GM19328 (cell line): ENCODE data around the gene TENM4.

Experiments
- ATAC-seq: cut with Tn5 transposase; IDR thresholded peaks from one replicate; pipeline ENCODE4 v1.9.1; 2021; ENCODE audit warnings: mild to moderate bottlenecking, moderate library complexity; ENCODE audit not compliant: unreplicated experiment

The TENM4 gene

DNA sequence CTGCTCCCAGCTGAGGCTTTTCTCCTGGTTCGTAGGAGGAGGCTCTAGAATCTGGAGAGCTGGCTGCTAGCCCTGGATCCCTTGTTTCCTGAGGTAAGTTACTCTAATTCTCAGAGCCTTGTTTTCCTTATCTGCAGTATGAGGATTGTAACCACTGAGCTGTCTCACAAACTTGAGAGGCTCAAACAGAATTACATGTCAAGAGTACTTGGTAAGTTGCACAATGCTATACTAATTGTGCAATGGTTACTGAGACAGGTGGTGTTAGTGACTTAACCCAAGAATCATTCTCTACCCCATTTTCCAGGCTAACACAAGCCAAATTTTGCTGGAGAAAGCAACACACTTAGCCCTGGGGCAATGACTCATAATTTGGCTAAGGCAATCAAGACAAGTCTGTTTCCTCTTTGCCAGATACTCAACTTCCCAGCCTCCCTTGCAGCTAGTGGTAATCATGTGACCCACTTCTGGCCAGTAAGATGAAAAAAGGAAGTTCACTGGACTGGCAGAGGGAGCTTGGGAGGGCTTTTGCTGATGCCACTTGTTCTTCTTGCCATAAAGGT is 348.0 kb downstream of the TENM4 start:
- no peak for ATAC-seq

DNA sequence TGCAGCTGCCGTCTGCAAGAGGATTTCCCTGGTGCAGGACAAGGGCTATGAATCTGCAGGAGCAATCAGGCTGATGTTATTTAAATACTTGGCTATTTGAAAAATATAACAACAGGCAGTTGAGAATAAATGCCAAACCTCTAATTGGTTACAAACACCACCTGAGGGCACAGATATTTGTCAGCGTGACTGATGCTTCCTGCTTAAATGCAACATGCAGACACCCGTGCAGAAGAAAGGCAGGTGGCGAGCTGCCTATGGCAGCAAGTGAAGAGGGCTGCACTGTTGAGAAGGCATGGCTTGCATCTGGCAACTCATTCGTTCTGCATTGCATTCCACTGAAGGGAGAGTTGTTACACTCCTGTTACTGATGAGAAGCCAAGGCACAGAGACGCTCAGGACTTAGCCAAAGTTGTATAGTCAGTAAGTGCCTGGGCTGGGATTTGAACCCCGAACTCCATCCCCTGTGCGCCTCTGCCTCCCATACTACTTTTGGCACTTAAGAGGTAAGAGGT is 350.6 kb downstream of the TENM4 start:
- no peak for ATAC-seq

DNA sequence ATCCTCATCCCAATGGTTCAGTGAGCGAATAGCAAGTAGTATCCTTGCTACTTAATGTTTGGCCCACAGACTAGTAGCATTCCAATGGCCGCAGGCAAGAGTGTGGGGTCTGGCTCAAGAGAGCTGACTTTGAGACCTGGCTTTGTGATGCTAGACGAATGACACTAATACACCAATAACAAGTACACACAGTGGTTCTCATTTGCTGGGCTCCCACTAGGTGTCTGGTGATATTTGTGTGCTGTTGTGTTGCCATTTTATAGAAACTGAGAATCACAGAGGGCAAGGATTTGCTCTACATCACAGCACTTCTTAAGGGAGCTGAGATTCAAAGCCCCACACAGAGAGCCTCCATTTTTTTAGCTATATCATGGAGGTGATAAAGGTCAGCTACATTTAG is 351.2 kb downstream of the TENM4 start:
- no peak for ATAC-seq

DNA sequence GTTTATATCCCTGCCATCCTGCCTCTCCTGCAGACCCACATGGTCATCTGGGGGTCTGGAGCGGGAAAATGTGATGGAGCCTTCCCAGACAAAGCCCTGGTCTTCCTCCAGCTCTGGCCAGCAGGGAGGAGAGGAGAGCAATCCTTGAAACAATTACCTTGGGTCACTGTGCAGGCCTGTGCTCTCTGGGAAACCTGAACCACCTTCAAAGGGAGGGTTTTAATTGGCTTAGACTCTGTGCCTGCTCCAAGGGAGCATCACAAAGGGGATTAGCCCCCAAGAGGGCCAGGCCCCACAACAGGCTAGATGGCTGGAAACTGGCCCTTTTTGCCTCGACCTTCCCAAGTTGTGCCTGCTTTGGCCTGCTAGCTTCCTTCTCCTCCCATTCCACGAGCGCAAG is 351.9 kb downstream of the TENM4 start:
- no peak for ATAC-seq

DNA sequence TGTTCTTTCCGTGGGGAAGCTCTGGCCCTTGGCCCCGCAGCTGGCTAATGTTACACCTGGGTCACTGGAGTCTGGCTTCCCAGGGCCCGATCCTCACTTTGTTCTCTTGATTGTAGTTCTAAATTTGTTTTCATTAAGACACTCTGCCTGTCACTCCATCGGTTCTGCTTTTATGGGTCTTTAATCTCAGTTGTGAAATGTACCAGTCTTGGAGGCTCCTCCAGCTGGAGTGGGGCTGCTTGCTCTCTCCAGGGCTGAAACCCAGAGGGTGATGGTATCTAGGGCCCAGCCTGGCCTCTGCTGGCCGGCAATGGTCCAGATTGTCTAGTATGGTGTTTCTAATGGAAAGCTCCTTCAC is 352.9 kb downstream of the TENM4 start:
- no peak for ATAC-seq

DNA sequence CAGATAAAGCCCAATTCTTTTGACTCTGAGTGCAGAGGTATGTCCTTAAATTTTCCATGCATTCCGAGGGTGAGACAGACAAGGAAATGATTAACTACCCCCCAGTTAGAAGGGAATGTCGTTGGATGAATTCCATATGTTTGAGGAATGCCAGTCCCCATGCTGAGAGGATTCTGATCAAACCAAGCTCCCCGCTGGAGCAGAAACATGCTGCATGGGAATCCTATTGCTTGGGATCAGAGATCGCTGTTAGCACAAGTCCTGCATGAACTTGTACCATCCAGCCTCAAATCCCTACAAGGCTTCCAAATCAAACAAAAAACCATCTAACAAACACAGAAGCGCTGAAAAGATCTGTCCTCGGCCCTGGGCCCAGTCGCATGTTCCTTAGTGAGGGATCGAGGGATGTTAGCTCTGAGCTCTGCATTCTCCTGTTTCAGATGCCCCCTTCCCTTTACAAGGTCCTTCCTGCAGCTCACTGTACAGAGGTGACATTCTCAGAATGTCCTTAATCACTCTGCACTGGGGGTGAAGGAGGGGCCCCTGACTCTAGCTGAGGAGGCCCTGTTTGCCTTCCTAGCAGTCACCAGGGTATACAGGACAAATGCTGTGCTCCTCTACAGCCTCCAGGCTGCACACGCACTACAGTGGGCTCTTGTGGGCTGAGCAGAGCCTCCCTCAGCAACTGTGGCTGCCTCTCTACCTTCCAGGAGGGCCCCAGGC is 353.4 kb downstream of the TENM4 start:
- no peak for ATAC-seq

DNA sequence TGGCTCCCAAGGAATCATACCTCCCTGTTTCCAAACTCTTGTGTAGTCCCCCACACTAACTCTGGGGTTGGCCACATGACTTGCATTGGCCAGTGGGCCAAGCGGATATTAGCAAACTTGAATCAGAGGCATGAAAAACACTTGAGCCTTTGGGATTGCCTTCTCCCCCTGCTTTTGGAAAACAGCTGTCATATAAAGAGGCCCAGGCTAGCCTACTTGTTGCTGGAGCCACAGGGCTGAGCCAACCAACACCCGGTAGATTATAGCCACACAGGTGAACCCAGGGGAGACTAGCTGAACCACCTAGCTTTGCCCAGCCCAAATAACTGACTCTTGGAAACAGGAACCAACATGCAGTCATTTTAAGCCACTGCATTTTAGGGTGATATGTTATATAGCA is 354.8 kb downstream of the TENM4 start:
- no peak for ATAC-seq

DNA sequence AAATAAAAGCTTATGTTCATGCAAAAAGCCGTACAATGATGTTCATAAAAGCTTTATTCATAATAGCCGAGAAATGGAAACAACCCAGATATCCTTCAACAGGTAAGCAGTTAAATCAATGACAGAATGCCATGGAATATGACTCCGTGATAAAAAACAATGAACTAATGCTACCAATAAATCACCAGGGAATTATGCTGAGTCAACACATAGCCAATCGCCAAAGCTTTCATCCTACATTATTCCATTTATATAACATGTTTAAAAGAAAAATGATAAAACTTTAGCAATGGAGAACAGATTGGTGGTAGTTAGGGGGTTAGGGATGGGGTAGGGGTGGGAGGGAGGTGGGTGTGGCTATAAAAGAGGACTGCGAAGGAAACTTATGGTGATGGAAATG is 356.4 kb downstream of the TENM4 start:
- ATAC-seq, result no peak

DNA sequence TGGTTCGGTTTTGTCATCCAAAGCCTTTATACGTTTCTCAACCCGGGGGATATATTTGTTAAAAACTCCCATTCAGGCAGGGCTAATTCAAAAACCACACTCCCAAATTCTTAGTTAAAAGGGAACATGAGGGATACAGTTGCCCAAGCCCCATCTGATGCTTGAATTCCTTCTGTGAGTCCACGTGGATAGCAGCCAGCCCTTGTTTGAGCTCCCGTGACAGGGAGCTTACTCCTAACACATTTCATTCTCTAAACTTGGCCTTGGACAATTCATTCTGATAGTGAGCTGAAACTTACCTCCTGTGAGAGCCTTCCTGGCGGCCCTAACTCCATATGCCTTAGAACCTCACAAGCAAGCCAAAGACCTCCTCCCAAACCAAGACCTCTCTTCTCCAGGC is 357.5 kb downstream of the TENM4 start:
- no peak for ATAC-seq

DNA sequence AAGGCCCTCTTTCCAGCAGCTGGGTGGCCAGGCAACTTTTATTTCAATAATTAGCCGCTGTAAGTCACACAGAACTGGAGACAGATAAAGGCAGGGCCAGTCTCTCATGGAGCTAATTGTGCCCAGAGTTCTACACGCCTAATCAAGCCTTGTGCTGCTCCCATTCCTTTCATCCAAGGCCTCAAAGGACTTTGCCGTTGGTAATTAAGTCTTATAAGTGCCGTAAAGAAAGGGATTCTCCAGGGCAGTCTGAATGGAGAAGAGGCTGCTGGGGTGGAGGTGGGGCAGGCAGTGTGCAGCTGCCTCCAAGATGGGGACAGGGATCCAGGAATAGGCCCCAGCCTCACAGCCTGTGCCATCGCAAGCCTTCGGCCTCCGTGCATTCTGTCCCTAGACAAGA is 357.9 kb downstream of the TENM4 start:
- no peak for ATAC-seq

DNA sequence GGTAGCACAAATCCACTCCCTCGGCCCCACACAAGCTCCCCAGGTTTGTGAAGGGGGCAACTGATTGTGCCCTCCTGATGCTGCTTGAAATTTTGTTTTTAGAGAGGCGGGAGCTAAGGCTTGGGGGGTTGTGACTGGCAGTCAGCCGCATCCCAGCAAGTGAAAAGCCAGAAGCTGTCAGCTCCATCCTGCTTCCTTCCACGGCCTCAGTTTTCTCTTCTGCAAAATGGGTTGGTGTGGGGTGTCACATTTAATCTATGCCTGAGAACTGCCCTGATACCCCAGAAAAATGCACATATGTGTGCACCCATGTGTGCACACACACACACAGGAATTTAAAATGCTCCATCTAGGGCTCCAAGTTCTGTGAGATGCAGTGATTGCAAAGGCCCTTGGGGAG is 358.6 kb downstream of the TENM4 start:
- ATAC-seq, result no peak

DNA sequence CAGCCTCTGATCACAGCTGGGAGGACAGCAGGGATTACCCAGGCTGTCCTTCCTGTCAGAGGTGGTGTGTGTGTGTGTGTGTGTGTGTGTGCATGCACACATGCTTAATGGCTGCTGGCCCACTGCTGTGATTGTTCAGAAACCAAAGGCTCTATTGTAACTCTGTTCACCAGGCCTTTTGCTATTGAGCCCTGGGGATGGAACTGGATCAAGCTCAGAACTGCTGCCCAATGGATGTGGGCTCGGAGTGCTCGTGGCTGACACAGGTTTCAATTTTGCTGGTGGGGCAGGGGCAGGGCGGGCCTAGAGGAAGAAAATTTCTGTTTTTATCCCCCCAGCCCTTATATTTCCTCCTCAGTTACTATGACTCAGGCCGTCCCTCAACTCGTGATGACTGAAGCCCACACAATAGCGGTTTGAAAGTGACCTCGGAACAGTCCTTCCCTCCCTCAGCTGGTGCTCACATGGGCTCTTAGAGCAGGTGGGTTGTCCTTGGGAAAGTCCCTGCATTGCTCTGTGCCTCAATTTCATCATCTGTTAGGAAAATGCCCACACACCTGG is 359.3 kb downstream of the TENM4 start:
- no peak for ATAC-seq

DNA sequence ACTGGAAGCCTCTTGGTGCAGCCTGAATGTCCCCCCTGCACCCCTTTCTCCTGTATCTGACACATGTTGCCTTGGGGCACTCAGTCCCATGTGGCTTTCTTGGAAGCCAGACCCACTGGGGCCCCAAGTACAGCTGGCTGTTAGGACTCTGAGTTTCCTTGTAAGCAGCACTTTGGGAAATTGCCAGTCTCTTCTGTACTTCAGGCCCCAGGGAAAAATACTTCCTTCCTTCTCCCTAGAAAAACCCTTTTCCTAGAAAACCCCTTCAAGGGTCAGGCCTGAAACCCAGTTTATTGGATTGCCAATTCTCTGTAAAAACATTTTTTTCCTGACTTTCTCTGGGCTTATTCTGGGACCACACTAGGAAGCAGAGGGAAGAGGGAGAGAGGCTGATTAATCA is 360.3 kb downstream of the TENM4 start:
- no peak for ATAC-seq

DNA sequence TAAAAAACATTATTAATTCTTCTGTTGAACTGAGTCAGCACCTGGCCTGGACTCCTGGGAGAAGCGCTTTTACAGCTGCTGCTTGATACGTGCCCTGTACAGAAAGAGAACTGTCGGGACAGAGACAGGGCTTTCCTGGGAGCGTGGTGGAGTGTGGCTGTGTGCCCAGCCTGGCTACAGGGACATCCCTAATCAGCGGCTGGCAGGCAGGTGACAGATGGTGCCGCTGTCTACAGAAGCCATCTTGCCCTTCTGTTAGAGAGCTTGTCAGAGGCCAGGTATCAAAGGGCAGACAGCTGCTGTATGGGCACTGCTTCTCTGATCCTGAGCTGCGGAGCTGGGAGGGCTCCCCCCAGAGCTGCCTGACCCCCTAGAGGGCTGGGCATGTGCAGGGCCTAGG is 361.8 kb downstream of the TENM4 start:
- no peak for ATAC-seq

DNA sequence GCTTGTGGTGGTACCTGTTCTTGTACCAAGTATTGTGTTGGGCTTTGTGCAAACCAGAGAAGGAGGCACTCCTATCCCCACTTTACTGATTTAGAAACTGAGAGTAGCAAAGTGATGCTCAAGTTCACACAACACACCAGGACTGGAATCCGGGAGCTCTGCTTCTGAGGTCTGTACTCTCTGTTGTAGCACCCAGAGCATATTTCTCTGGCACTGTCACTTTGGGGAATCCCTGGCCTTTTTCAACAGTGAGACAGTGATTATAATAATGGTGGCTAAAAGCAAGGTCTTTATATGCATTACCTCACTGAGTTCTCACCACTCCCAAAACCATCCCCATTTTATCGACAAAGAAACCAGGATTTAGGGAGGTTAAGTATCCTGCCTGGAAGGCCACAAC is 362.4 kb downstream of the TENM4 start:
- no peak for ATAC-seq

DNA sequence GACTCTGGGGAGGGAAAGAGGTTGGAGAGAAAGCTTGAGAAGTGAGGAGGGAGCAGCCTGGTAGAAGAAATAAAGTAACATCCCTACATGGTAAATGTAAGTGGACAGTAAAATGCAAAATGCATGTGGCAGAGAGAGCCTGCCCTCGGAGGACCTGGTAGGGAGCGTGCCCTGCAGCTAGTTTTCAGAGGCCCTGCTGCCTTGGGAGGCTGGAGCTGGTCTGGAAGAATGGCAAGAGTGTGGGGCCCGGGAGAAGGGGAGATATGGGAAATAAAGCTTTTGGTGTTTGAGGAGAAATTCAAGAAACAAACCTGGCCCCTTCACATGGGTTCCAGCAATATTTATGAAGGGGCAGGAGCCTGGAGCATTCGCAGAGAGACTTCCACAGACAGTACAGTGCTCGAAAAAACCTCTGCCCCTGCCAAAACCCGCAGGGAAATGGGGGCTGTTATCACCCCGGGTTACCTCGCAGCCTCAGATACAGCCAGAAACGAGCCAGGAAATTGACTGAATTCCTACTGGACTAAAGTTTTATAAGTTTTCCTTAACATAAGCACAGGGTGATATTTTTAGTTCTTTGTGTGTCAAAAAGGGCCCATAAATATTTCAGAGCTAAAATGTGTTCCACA is 363.0 kb downstream of the TENM4 start:
- ATAC-seq, result no peak

DNA sequence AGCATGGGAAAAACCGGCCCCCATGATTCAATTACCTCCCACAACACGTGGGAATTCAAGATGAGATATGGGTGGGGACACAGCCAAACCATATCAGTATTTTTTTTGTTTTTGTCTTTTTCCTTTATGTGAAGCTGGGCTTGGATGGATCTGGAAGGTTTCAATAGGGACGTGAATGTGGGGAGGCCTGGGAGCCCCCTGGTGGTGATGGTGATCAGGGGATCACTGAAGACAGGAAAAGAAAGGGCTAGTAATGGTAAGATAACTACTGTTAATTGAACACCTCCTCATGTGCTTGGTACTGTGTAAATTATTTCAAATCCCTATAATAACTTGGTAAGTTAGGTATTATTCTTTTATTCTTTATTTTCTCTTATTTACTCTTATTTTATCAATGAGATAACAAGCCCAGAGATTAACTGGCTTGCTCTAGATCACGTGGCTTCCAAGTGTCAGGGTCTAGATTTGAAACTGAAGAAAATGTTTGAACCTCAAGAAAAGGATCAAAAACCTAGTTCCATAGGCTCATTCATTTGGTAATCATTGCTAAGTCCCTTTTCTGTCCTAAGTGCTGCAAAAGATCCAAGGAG is 364.2 kb downstream of the TENM4 start:
- ATAC-seq, result no peak

DNA sequence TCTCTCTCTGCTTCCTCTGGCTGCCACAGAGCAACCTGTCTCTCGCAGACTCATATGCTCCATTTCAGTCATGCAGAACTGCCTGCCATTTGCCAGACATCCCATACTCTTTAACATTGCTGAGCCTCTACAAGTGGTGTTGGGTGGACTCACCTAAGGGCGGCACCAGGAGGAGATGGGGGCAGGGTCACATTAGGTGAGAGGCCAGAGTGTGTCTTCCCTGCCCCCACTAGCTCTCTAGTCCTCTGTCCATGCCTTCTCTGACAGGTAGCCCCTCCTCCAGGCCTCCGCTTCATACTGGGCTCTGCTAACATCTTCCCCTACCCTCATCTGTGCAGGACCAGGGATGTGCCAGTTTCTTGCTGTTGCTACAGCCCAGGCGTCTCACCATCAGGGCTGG is 366.3 kb downstream of the TENM4 start:
- ATAC-seq, result no peak

DNA sequence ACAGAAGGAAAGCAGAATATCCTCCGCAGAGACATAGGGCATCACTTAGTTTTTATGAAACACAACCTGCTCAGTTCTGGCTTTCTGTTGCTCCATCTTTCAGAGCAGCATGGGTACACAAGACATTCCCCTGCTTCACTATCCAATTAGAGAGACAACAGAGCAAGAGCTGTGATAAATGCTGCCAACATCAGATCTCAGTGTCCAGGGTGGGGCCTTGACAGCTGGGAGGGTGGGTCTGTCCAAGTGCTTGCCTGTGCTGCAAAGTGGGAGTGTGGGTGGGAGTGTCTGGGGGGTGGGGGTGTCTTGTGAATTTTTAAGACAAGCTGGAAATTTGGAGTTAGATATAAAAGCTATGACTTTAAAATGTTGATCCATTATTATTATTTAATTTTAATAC is 369.6 kb downstream of the TENM4 start:
- no peak for ATAC-seq

DNA sequence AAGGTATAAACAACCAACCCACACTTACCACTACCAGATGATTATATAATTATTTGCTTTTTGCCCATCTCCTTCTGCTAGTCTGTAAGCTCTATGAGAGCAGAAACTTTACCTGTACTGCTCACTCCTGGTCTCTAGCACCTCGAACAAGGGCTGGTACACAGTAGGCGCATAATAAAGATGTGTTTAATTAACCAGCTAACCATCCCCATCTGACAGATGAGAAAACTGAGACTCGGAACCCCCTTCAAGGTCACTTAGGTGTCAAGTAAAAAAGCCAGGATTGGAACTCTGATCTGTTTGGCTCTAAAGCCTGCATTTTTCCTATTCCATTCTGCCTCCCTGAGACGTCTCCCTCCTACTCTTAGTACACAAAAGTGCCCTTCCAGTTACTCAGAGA is 370.3 kb downstream of the TENM4 start:
- no peak for ATAC-seq

DNA sequence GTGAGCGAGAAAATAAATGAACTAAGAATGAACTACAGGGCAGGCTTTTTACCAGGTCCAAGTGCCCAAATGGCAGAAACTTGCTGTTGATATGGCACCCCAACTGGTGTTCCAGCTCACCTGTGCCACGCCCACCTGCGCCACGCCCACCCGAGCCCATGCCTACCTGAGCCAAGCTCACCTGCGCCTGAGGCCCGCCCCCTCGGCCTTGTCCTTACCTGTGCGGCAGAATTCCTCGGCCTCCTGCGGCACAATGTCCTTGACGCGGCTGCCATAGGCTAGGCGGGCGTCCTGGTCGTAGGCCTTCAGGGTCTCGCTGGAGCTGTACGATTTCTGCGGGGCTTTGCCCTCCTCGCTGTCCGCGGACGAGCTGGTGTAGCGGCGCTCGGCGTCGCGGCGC is 371.3 kb downstream of the TENM4 start:
- ATAC-seq, result no peak

DNA sequence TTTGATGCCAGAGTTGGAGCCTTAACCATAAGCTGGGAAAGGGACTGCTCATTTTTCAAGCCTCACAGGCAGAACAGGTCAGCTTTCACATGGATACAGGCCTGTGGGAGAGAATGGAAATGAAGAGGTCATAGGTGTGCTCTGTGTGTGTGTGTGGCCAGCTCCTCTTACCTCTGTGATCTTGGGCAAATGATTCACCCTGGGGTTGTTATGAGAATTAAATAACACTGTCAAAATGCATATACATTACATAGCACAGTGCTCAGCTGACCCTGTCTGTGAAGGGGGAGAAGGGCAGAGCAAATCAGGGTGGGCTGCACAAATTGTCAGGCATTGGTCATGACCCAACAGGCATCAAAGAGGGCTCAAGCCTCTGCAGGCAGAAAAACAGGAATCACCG is 372.5 kb downstream of the TENM4 start:
- no peak for ATAC-seq
